Right atrium auricular region (tissue), 2 donors: ENCODE results near the gene GLS. TPM values are rescaled to one million over a fixed set of nuclear protein-coding genes. Genes with fewer than 3 reads are reported as not detected.

ENCODE experiments used
- DNase-seq: peaks from one replicate; pipeline ENCODE4 v3.0.0-alpha.2; 2019; ENCODE audit warnings: low spot score
- H3K27ac ChIP-seq, 2 donors: fragments of 200-600 bp; sonication (generic); 1 replicate in 1 of 2; 2 replicates in 1 of 2; pipeline ENCODE4 v1.5.1; 2016 to 2019
- H3K27me3 ChIP-seq, 2 donors: fragments of 200-600 bp; sonication (generic); one replicate each; pipeline versions ENCODE4 v1.5.1 to v1.6.0; 2017 to 2019
- H3K36me3 ChIP-seq: fragments of 200-600 bp; sonication (generic); one replicate; pipeline ENCODE4 v1.5.1; 2016
- H3K4me1 ChIP-seq, 2 donors: fragments of 200-600 bp; sonication (generic); one replicate each; pipeline versions ENCODE4 v1.5.1 to v1.6.0; 2017 to 2019
- H3K4me3 ChIP-seq, 2 donors: fragments of 200-600 bp; sonication (generic); 1 replicate in 1 of 2; 2 replicates in 1 of 2; pipeline ENCODE4 v1.5.1; 2017 to 2019; ENCODE audit warnings: mild to moderate bottlenecking in 1 of 2, moderate library complexity in 1 of 2
- H3K9me3 ChIP-seq, 2 donors: fragments of 200-600 bp; sonication (generic); one replicate each; pipeline ENCODE4 v1.5.1; 2019
- total RNA-seq, 2 donors: library from RNA; depleted of rRNA; stranded (reverse); fragments of >200 nt; gene quantifications; one replicate each; pipeline ENCODE4 v1.1.0, GENCODE V29; 2016
- TF ChIP-seq, protein P1 (sequence below), 2 donors: fragments of 200-600 bp; sonication (generic); IDR thresholded peaks; one replicate each; pipeline ENCODE4 v1.5.1; 2019; ENCODE audit warnings: antibody characterized with exemption in 2 of 2

GLS gene
- total RNA-seq, 2 donors from 2014 or later, result 53.7 to 77.2 TPM

GRCh38 chr2:190837420-190837819, 43.2 kb upstream of the GLS start:
- Histone ChIP-seq H3K27ac (no peak overlapping the region), H3K4me1 (peaks cover 0 to 11% of the 10 kb centered on the region in 2 donors), H3K9me3 (no peaks in the 10 kb centered on the region), H3K27me3 (no peaks in the 10 kb centered on the region), H3K4me3 (no peak overlapping the region), H3K36me3 (no peaks in the 10 kb centered on the region)
- no peak for DNase-seq
- TF ChIP-seq, protein P1, sequence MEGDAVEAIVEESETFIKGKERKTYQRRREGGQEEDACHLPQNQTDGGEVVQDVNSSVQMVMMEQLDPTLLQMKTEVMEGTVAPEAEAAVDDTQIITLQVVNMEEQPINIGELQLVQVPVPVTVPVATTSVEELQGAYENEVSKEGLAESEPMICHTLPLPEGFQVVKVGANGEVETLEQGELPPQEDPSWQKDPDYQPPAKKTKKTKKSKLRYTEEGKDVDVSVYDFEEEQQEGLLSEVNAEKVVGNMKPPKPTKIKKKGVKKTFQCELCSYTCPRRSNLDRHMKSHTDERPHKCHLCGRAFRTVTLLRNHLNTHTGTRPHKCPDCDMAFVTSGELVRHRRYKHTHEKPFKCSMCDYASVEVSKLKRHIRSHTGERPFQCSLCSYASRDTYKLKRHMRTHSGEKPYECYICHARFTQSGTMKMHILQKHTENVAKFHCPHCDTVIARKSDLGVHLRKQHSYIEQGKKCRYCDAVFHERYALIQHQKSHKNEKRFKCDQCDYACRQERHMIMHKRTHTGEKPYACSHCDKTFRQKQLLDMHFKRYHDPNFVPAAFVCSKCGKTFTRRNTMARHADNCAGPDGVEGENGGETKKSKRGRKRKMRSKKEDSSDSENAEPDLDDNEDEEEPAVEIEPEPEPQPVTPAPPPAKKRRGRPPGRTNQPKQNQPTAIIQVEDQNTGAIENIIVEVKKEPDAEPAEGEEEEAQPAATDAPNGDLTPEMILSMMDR (IDR thresholded peaks at IDR 0.05), result no peak

GRCh38 chr2:190837952-190838361, 42.7 kb upstream of the GLS start:
- no peaks in the 10 kb centered on the region for H3K27me3 ChIP-seq
- no peak overlapping the region for H3K27ac ChIP-seq
- DNase-seq, result no peak
- H3K4me1 ChIP-seq, result peaks cover 0 to 11% of the 10 kb centered on the region in 2 donors
- no peak overlapping the region for H3K4me3 ChIP-seq
- H3K9me3 ChIP-seq, result no peaks in the 10 kb centered on the region
- TF ChIP-seq, protein P1 (IDR thresholded peaks at IDR 0.05), result no peak
- H3K36me3 ChIP-seq, result no peaks in the 10 kb centered on the region

DNA sequence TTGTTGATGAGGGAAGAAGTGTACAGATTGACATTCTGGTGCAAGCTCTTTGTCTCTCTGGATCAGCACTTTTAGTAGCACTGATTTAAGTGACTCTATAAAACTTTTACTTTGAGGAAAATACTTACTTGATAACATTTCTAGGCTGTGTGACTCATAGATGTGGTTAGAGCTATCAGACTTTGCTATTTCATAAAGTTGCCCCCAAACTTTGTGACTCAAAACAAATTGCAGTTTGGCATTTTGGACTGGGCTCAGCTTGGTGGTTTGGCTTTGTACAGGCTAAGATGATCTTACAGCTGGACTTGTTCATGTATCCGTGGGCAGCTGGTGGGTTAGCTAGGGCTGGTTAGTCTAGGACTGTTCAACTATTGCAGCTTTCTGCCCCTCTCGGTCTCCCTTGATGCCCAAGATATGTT, 42.1 kb upstream of the GLS start:
- Histone ChIP-seq H3K9me3 (no peaks in the 10 kb centered on the region), H3K36me3 (no peaks in the 10 kb centered on the region), H3K27me3 (no peaks in the 10 kb centered on the region), H3K27ac (no peak overlapping the region), H3K4me1 (peaks cover 0 to 11% of the 10 kb centered on the region in 2 donors), H3K4me3 (no peak overlapping the region)
- no peak for DNase-seq
- TF ChIP-seq, protein P1 (IDR thresholded peaks at IDR 0.05), result no peak

DNA sequence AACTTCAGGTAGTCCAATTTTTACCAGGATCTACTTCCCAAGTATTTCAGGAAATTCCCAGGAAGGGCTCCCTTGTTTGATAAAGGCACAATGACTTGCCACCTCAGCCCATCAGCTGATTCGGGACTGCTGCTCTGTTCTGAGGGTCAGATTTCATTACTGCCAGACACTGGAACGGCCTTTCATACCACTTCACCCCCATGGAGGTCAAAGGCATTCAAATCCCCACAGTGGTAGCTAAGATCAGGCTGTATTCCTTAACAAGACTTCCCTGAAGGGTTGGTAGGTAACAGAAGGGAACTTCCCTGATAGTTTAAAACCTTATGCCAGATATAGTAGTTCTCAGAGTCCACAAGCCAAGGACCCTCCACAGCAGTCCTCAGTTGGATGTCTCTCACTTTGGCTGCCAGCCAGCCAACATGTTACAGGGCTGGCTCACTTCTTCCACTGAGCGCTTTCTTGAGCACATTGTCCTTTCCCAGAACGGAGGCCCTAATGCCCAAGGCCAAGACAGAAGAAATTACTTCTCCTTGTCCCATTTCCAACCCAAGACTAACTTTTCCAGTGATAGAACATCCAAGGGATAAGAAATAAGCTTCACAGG, 40.0 kb upstream of the GLS start:
- Histone ChIP-seq H3K4me3 (no peak overlapping the region), H3K27ac (no peak overlapping the region), H3K27me3 (no peaks in the 10 kb centered on the region), H3K4me1 (peaks cover 0 to 1% of the 10 kb centered on the region in 2 donors), H3K36me3 (no peaks in the 10 kb centered on the region), H3K9me3 (no peaks in the 10 kb centered on the region)
- DNase-seq, result no peak
- TF ChIP-seq, protein P1 (IDR thresholded peaks at IDR 0.05), result no peak

DNA sequence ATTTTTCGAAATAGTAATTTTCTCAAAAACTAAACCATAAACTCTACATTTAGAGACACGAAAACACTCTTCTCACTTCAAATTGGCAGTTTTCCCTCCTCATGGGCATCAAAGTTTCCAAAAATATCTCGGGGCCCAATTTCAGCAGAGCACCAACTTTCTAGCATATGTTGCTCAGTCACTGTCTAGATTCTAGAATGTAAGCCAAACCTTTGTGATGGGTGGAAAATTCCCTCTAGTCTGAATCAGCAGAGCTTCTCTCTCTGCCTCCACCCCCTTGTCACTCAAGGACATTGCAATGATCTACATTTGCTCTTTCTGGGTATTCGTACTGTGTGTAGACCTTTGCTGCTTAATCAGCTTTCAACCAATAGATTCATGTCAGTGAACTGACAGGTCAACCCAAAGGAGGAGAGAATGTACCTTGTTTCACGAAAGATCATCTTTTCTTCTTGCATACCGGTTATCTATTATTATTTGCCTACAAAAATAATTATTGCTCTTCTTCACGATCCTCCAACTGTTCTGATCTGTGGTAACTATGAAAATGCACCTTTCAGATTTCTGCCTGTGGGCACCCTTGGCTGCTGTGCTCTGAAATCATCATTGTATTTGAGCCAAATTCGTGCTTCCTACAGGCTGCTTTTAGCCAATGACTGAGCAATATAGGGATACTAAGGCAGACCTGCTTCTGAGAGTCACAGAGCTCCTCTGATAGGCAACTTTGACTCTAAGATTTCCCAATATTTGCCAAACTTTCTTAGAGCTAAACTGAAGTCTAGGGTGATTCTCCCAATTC, 38.7 kb upstream of the GLS start:
- Histone ChIP-seq H3K4me3 (no peak overlapping the region), H3K27me3 (no peaks in the 10 kb centered on the region), H3K36me3 (no peaks in the 10 kb centered on the region), H3K9me3 (no peaks in the 10 kb centered on the region), H3K4me1 (no peaks in the 10 kb centered on the region), H3K27ac (peak overlapping the region in 1 of 2 donors; percentile 3)
- TF ChIP-seq, protein P1 (IDR thresholded peaks at IDR 0.05), result no peak
- DNase-seq, result no peak
